Activated naive CD8-positive, alpha-beta T cell treated with anti-CD3 and anti-CD28 coated beads, Interleukin-2, amount 50 U/mL, for 24 hours (primary cell): ENCODE measurements around the gene DPYSL5.

Experiments used
- ATAC-seq: fragments of 150-1000 bp; cut with Tn5 transposase; one replicate; pipeline ENCODE4 v1.10.0; 2021
- DNase-seq: peaks from one replicate; pipeline ENCODE4 v3.0.0; 2021
- H3K27ac Mint-ChIP-seq: one replicate; pipeline ENCODE4 v1.8.0; 2021; ENCODE audit warnings: mild to moderate bottlenecking, mixed read lengths
- H3K27me3 Mint-ChIP-seq: one replicate; pipeline ENCODE4 v1.8.0; 2021; ENCODE audit warnings: mixed read lengths
- H3K36me3 Mint-ChIP-seq: one replicate; pipeline ENCODE4 v1.8.0; 2021; ENCODE audit warnings: low read depth, mixed read lengths
- H3K4me1 Mint-ChIP-seq: one replicate; pipeline ENCODE4 v1.8.0; 2021; ENCODE audit warnings: mixed read lengths
- H3K4me3 Mint-ChIP-seq: one replicate; pipeline ENCODE4 v1.8.0; 2021; ENCODE audit warnings: mild to moderate bottlenecking, moderate library complexity, mixed read lengths
- H3K9me3 Mint-ChIP-seq: one replicate; pipeline ENCODE4 v1.8.0; 2021; ENCODE audit warnings: mixed read lengths

Gene DPYSL5

DNA sequence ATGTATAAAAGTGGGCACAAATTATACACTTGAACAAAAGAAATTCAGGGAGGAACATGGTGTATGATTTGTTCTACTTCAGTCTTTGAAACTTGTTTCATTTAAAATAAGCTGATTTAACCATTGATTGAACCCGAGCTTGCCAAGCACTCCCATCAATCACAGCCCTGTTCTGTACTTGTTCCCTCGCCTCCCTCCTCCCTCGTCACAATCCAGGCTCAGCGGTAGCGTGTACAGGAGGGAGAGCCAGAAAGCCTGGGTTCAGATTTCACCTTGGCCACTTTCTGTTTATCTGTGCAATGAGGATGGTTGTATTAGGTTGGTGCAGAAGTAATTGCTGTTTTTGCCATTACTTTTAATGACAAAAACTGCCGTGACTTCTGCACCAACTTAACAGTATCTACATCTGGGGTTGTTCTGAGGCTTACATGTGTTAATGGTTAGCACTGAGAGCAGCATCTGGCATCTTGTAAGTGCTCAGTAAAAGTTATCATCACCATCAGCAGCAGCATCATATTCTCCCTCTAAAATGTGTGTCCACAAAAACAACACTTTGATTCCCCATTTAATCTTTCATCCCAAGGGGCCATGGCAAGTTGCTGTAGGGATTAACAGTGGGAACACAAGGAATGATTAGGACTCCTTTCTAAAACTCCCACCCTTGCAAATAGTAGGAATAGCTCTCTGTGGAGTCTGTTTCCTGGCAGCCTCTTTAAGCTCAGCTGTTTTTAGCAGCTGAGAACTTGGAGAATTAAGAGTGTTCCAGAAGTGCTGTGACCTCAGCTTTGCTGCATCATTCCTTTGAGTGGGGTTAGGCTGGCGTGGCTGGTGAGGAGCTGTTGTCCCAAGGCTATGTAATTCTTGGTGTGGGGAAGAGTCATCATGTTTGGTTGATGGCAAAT lies 4.7 kb downstream of the DPYSL5 start:
- peaks cover 6% of the 10 kb centered on the region for H3K4me1 Mint-ChIP-seq
- no peak overlapping the region for H3K27ac Mint-ChIP-seq
- H3K36me3 Mint-ChIP-seq, result no peaks in the 10 kb centered on the region
- H3K9me3 Mint-ChIP-seq, result no peaks in the 10 kb centered on the region
- H3K4me3 Mint-ChIP-seq, result no peak overlapping the region
- no peak for ATAC-seq
- peaks cover 41% of the 10 kb centered on the region for H3K27me3 Mint-ChIP-seq
- no peak for DNase-seq

DNA sequence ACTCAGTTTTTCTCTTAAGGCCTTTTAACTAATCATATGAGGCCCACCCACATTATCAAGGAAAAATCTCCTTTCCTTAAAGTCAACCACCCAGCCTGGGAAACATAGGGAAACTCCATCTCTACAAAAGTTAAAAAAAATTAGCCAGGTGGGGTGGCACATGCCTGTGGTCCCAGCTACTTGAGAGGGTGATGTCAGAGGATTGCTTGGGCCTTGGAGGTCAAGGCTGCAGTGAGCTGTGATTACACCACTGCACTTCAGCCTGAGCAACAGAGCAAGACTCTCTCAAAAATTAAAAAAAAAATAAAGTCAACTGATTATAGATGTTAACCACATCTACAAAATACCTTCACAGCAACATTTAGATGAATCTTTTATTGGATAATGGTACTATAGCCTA lies 5.8 kb downstream of the DPYSL5 start:
- Mint-ChIP-seq H3K27me3 (peaks cover 45% of the 10 kb centered on the region), H3K4me1 (peaks cover 6% of the 10 kb centered on the region), H3K27ac (no peak overlapping the region), H3K4me3 (no peak overlapping the region), H3K36me3 (no peaks in the 10 kb centered on the region), H3K9me3 (no peaks in the 10 kb centered on the region)
- DNase-seq (no peak), ATAC-seq (no peak)

DNA sequence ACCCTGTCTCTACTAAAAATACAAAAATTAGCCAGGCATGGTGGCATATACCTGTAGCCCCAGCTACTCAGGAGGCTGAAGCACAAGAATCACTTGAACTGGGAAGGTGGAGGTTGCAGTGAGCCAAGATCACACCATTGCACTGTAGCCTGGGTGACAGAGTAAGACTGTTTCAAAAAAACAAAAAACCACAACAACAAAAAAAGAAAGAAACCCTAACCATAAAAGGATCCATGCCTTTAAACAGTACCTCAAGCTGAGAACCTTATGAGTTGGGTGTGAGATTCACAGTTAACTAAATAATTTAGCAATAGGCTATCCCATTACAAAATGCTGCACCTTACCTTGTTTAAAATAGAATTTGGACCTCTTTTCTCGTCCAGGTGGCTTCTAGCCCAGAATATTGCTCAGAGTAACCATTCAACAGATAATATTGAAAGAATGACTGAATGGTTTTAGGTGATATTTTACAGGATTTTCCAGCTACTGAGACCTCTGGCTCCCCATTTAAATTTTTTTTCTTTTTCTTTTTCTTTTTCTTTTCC lies 6.4 kb downstream of the DPYSL5 start:
- ATAC-seq (no peak), DNase-seq (no peak)
- peaks cover 41% of the 10 kb centered on the region for H3K27me3 Mint-ChIP-seq
- H3K4me1 Mint-ChIP-seq, result peaks cover 2% of the 10 kb centered on the region
- no peak overlapping the region for H3K4me3 Mint-ChIP-seq
- H3K9me3 Mint-ChIP-seq, result no peaks in the 10 kb centered on the region
- H3K36me3 Mint-ChIP-seq, result no peaks in the 10 kb centered on the region
- H3K27ac Mint-ChIP-seq, result no peak overlapping the region

DNA sequence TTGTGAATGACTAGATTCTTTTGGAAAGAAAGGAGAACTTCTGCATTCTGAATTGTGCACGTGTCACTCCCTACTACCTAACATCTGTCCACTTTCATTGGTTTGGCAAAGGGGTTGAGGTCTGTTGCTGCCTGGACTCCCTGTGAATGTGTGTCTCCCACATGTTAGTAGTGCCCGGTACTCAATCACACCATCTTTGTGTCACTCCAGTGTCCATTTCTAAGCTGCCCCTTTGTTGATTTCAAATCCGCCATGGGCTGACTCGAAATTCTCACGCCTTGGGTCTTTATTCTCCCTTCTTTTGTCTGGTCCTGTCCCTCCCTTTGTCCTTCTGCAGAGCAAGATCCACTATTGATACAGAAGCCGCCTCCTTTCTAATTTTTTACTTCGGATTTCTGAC lies 7.5 kb downstream of the DPYSL5 start:
- Mint-ChIP-seq H3K9me3 (no peaks in the 10 kb centered on the region), H3K4me1 (no peaks in the 10 kb centered on the region), H3K27me3 (peaks cover 33% of the 10 kb centered on the region), H3K36me3 (no peaks in the 10 kb centered on the region), H3K4me3 (no peak overlapping the region), H3K27ac (no peak overlapping the region)
- DNase-seq (no peak), ATAC-seq (no peak)

DNA sequence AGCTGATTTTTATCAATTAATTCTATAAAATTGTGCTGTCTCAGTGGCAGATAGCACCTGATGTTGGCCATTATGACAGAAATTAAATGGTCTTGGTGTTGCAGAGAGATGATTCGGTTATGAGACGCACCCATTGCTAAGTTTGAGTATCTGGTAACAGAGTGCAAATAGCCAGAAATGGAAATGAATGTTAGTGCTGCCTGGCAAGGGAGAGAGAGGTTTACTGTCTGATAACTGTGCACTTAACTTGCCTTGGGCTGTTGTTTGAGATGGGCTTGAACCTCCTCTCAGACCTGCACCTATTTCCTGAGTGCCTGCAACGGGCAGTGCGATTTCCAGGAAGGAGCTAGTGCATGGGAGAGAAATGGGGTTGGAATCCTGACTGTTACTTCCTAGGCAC lies 11.7 kb downstream of the DPYSL5 start:
- no peaks in the 10 kb centered on the region for H3K9me3 Mint-ChIP-seq
- no peak for ATAC-seq
- H3K4me3 Mint-ChIP-seq, result no peak overlapping the region

DNA sequence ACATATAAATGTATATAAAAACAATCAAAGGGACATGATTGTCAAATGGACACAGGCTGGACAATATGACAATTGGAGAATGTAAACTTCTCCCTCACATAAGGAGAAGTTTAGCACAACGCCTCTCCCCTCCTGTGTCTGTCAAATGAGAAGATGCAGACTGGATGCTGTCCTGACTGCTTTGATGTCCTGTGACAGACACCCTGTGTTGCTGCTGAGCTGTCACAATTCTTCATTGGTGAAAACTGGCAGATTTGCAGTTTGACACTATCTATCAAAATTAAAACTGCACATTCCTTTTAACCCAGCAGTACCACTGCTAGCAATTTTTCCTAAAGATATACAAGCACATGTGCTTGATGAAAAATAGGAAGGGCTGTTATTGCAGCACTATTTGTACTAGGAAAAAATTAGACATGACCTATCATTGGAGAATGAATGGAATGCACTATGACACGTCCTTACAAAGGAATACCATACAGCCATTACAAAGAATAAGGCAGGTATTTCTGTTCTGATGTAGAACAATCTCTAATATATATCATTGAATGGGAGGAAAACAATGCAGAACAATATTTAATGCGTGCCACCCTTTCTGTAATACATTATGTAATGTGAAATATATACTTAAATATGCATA lies 12.4 kb downstream of the DPYSL5 start:
- no peaks in the 10 kb centered on the region for H3K36me3 Mint-ChIP-seq
- H3K9me3 Mint-ChIP-seq, result no peaks in the 10 kb centered on the region
- ATAC-seq (no peak), DNase-seq (no peak)
- no peak overlapping the region for H3K4me3 Mint-ChIP-seq
- no peak overlapping the region for H3K27ac Mint-ChIP-seq
- no peaks in the 10 kb centered on the region for H3K4me1 Mint-ChIP-seq
- peaks cover 29% of the 10 kb centered on the region for H3K27me3 Mint-ChIP-seq

More for the DNA sequence above, 11.7 kb downstream of the DPYSL5 start:
- H3K27ac Mint-ChIP-seq, result no peak overlapping the region
- no peaks in the 10 kb centered on the region for H3K4me1 Mint-ChIP-seq
- DNase-seq, result no peak
- no peaks in the 10 kb centered on the region for H3K36me3 Mint-ChIP-seq
- H3K27me3 Mint-ChIP-seq, result peaks cover 28% of the 10 kb centered on the region

DNA sequence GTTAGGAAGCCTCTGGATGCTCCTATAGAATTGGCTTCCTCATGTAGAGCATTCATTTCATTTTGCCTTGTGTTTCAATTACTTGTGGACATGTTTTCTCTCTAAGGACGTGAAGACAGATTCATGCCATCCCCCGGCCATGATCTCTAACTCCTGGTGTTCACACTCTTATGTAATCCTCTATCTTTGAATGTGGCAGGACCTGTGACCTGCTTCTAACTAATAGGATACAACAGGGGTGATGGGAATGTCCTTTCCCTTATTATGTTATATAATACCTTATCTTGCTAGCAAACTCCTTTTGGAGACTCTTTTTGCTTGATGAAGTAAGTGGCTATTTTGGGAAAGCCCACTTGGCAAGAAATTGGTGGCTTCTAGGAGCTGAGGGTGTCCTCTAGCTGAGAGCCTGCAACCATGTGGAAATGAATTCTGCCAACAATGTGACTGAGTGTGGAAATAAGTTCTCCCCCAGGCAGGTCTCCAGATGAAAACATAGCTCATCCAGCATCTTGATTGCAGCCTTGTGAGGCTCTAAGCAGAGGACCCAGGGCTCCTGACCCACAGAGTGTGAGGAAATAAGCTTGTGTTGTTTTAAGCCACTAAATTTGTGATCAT lies 13.8 kb downstream of the DPYSL5 start:
- Mint-ChIP-seq H3K27ac (no peak overlapping the region), H3K27me3 (peaks cover 24% of the 10 kb centered on the region), H3K36me3 (no peaks in the 10 kb centered on the region), H3K4me3 (no peak overlapping the region), H3K9me3 (no peaks in the 10 kb centered on the region), H3K4me1 (no peaks in the 10 kb centered on the region)
- no peak for ATAC-seq
- DNase-seq, result no peak

DNA sequence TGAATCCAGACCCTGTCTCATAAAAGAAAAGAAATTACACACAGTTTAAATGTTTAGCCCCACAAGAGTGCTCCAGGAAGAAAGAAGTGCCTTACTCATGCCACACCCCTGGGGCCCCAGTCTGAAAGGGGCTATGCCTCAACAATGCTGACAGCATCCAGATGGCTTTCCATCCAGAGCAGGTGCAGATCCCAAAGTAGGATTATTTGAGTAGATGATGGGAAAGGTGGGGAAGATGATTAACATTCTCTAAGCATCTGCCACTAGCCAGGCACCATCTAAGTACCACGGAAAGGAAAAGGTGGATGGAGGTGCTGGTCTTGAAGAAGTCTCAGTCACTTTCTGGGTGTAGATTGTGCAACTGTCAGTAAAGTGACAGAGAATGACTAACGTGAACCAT lies 16.3 kb downstream of the DPYSL5 start:
- no peak overlapping the region for H3K27ac Mint-ChIP-seq
- H3K36me3 Mint-ChIP-seq, result no peaks in the 10 kb centered on the region
- H3K4me1 Mint-ChIP-seq, result no peaks in the 10 kb centered on the region
- H3K9me3 Mint-ChIP-seq, result no peaks in the 10 kb centered on the region
- no peak for ATAC-seq
- no peak overlapping the region for H3K4me3 Mint-ChIP-seq
- DNase-seq, result no peak
- H3K27me3 Mint-ChIP-seq, result peaks cover 28% of the 10 kb centered on the region

DNA sequence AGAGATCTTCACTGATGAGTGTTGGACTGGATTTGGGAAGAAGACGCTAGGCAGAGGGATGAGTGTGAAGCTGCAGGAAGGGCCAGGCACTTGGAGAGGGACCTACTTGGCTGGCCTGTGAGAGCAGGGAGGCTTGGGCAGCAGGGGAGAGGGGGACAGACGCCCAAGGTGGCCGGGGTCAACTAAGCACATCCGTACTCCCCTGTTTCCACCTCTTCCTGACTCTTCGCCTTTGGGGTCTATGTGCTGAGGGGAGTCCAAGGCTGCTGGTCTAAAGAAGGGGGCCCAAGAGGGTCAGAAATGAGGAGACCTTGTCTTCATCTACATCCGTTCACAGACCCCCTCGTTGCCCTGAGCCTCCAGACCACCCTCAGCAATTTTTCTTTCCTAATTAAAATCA lies 16.7 kb downstream of the DPYSL5 start:
- Mint-ChIP-seq H3K4me3 (no peak overlapping the region), H3K4me1 (no peaks in the 10 kb centered on the region), H3K27ac (no peak overlapping the region), H3K36me3 (no peaks in the 10 kb centered on the region), H3K27me3 (peaks cover 29% of the 10 kb centered on the region), H3K9me3 (no peaks in the 10 kb centered on the region)
- ATAC-seq (no peak), DNase-seq (no peak)

DNA sequence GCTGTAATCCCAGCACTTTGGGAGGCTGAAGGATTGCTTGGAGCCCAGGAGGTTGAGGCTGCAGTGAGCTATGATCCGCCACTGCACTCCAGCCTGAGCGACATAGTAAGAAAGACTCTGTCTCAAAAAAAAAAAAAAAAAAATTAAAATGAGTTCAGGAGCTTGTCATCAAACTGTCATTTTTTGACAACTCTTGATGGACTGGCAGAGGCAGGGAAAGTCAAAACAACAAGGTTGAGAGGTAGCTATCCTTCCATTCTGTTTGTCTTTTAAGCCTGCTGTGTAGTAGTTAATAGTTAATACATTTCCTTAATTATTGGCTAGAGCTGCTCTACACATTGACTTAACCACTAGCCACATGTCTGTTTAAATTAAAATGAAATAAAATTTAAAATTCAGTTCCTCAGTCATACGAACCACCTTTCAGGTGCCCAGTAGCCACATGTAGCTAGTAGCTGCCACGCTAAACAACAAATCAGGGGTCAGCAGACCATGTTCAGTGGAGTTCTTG lies 22.7 kb downstream of the DPYSL5 start:
- no peaks in the 10 kb centered on the region for H3K4me1 Mint-ChIP-seq
- no peak for ATAC-seq
- H3K27ac Mint-ChIP-seq, result no peak overlapping the region

DNA sequence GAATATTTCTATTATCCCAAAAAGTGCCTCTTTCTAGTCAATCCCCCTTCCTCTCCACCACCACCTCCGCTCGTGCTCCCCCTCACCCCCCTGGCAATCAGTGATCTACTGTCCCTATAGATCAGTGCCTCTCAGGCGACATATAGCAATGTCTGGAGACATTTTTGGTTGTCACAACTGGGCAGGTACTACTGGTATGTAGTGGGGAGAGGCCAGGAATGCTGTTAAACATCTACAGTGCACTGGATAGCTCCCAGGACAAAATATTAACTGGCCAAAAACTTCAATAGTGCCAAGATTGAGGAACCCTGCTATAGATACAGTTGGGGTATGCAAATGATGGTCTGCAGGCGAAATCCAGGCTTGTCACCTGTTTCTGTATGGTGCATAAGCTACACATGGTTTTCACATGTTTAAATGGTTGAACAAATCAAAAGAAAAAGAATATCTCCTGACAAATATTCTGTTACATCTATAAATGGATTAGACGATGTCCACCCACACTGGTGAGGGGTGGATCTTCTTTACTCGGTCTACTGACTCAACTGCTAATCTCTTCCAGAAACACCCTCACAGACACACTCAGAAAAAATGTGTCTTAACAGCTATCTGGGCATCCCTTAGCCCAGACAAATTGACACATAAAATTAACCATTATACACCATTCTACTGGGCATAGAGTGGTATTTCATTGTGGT lies 25.5 kb downstream of the DPYSL5 start:
- H3K27ac Mint-ChIP-seq, result no peak overlapping the region
- peaks cover 17% of the 10 kb centered on the region for H3K27me3 Mint-ChIP-seq
- DNase-seq (no peak), ATAC-seq (no peak)
- H3K4me3 Mint-ChIP-seq, result no peak overlapping the region
- H3K4me1 Mint-ChIP-seq, result no peaks in the 10 kb centered on the region
- H3K36me3 Mint-ChIP-seq, result no peaks in the 10 kb centered on the region
- no peaks in the 10 kb centered on the region for H3K9me3 Mint-ChIP-seq

More for the DNA sequence above, 22.7 kb downstream of the DPYSL5 start:
- no peaks in the 10 kb centered on the region for H3K36me3 Mint-ChIP-seq
- peaks cover 23% of the 10 kb centered on the region for H3K27me3 Mint-ChIP-seq
- no peak for DNase-seq
- H3K4me3 Mint-ChIP-seq, result no peak overlapping the region
- no peaks in the 10 kb centered on the region for H3K9me3 Mint-ChIP-seq

DNA sequence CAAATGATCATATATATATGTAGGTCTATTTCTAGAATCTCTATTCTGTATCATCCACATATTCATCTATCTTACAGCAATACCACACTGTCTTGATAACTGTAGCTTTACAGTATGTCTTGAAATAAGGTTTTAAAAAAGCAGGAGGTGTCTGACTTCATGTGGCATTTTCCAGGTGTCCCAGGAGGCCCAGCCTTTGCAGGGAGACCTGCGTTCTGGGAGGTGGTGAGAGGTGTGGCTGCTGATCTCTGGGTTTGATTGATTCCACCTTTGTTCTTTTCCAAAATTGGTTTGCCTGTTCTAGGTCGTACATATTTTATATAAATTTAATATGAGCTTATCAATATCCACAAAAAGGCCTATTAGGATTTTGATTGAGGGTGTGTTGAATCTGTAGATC lies 26.6 kb downstream of the DPYSL5 start:
- no peaks in the 10 kb centered on the region for H3K4me1 Mint-ChIP-seq

DNA sequence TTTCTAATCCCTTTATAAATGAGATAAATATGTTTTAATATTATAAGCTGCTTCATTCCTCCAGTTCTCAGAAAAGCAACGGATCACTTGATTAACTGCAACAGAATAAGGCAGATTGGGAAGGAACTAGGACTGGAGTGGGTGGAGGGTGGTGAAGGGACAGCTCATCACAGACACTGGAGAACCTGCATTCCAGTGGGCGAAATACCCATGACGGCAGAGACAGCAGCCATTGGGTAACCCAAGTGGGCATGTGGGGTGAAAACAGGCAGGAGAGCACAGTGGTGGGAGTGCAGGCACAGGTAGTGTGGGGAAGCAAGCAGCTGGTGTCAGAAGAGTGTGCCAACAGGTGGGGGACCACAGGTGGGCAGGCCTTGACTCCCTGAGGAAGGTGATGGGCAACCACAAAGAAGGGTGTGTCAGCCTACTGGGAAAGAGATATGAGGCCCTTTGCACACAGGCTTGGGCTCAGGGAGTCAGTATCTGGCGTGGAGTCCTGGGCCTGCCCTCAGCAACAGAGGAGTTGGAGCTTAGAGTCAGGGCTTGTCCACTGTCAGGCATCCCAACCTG lies 27.2 kb downstream of the DPYSL5 start:
- no peak overlapping the region for H3K4me3 Mint-ChIP-seq
- DNase-seq (no peak), ATAC-seq (no peak)
- no peak overlapping the region for H3K27ac Mint-ChIP-seq
- peaks cover 15% of the 10 kb centered on the region for H3K27me3 Mint-ChIP-seq
- no peaks in the 10 kb centered on the region for H3K4me1 Mint-ChIP-seq
- H3K36me3 Mint-ChIP-seq, result no peaks in the 10 kb centered on the region
- H3K9me3 Mint-ChIP-seq, result no peaks in the 10 kb centered on the region

More for the DNA sequence above, 26.6 kb downstream of the DPYSL5 start:
- no peaks in the 10 kb centered on the region for H3K36me3 Mint-ChIP-seq
- H3K9me3 Mint-ChIP-seq, result no peaks in the 10 kb centered on the region
- DNase-seq, result no peak
- H3K27ac Mint-ChIP-seq, result no peak overlapping the region
- no peak overlapping the region for H3K4me3 Mint-ChIP-seq
- ATAC-seq, result no peak
- peaks cover 14% of the 10 kb centered on the region for H3K27me3 Mint-ChIP-seq

DNA sequence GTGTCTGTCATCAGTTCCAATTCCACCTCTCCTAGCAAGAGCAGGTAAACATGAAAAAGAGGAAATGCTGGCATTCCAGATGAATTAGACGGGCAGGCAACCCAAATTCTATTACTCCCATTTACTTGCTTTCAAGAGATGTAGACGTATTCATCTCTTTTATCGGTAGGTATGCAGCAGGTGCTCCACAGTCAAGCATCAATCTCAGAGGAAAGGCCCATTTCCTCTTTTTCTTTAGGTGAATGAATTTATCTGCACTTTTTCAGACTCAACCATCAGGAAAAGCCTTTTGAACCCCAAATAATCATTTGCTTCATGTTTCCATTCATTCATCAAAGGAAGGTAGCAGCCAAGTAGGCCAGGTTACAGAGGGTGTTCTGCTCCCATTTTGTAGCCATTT lies 27.9 kb downstream of the DPYSL5 start:
- Mint-ChIP-seq H3K36me3 (no peaks in the 10 kb centered on the region), H3K4me1 (no peaks in the 10 kb centered on the region), H3K4me3 (no peak overlapping the region), H3K27ac (no peak overlapping the region), H3K9me3 (no peaks in the 10 kb centered on the region), H3K27me3 (peaks cover 19% of the 10 kb centered on the region)
- ATAC-seq (no peak), DNase-seq (no peak)
